ENCODE measurements around the gene CSKMT. TPM values are rescaled to one million over a fixed set of nuclear protein-coding genes. Genes with fewer than 3 reads are reported as not detected.

CSKMT gene
- total RNA-seq, 4 donors from 2014 or later: 0.83 to 13.5 (median 5.7) TPM

GRCh38 chr11:62712861-62713260 lies 47.7 kb downstream of the CSKMT start:
- no peak for DNase-seq
- H3K27ac ChIP-seq: no peak overlapping the region
- H3K4me1 ChIP-seq: peaks cover 14 to 16% of the 10 kb centered on the region in 2 donors
- no peaks in the 10 kb centered on the region for H3K9me3 ChIP-seq
- WGBS, 2 donors: 53 to 74% methylated on average over 3 of the region's 3 CpGs
- H3K27me3 ChIP-seq: no peaks in the 10 kb centered on the region
- intact Hi-C loops (cut with DNase I): no loop called here
- H3K4me3 ChIP-seq (replicated peaks in 1 of 3): no peak overlapping the region
- peaks cover 51 to 64% of the 10 kb centered on the region in 2 donors for H3K36me3 ChIP-seq
- TF ChIP-seq POLR2A (IDR thresholded peaks at IDR 0.05) (no peak), CTCF (IDR thresholded peaks at IDR 0.05) (no peak)

GRCh38 chr11:62713343-62713742 lies 48.2 kb downstream of the CSKMT start:
- Histone ChIP-seq H3K4me3 (replicated peaks in 1 of 3) (no peak overlapping the region), H3K27ac (no peak overlapping the region), H3K9me3 (no peaks in the 10 kb centered on the region), H3K4me1 (peaks cover 13 to 14% of the 10 kb centered on the region in 2 donors), H3K27me3 (no peaks in the 10 kb centered on the region), H3K36me3 (peaks cover 56 to 69% of the 10 kb centered on the region in 2 donors)
- 96 to 97% methylated on average over 2 of the region's 2 CpGs for WGBS, 2 donors
- intact Hi-C loops (cut with DNase I): no loop called here
- TF ChIP-seq CTCF (IDR thresholded peaks at IDR 0.05) (no peak), POLR2A (IDR thresholded peaks at IDR 0.05) (no peak)
- DNase-seq: no peak

- Histone ChIP-seq H3K4me1 (peaks cover 0 to under 1% of the 10 kb centered on the region in 2 donors), H3K9me3 (no peaks in the 10 kb centered on the region), H3K36me3 (peaks cover 77 to 90% of the 10 kb centered on the region in 2 donors), H3K4me3 (replicated peaks in 1 of 3) (no peak overlapping the region), H3K27me3 (no peaks in the 10 kb centered on the region), H3K27ac (no peak overlapping the region)
- intact Hi-C loops (cut with DNase I): no loop called here
- 92 to 94% methylated on average over 24 of the region's 24 CpGs for WGBS, 2 donors
- no peak for TF ChIP-seq CTCF (IDR thresholded peaks at IDR 0.05)
- no peak for TF ChIP-seq POLR2A (IDR thresholded peaks at IDR 0.05)
- DNase-seq: no peak
Measured at GRCh38 chr11:62715150-62716130, 50.3 kb downstream of the CSKMT start.

GRCh38 chr11:62716206-62716605 lies 51.1 kb downstream of the CSKMT start:
- peaks cover 83 to 90% of the 10 kb centered on the region in 2 donors for H3K36me3 ChIP-seq
- H3K9me3 ChIP-seq: no peaks in the 10 kb centered on the region
- WGBS, 2 donors: 94% methylated on average over 5 of the region's 5 CpGs
- H3K27me3 ChIP-seq: no peaks in the 10 kb centered on the region
- no peak overlapping the region for H3K27ac ChIP-seq
- intact Hi-C loops (cut with DNase I): no loop called here
- H3K4me1 ChIP-seq: no peaks in the 10 kb centered on the region
- H3K4me3 ChIP-seq (replicated peaks in 1 of 3): no peak overlapping the region
- DNase-seq: no peak
- TF ChIP-seq POLR2A (IDR thresholded peaks at IDR 0.05) (no peak), CTCF (IDR thresholded peaks at IDR 0.05) (no peak)

GRCh38 chr11:62716816-62717215 lies 51.7 kb downstream of the CSKMT start:
- H3K36me3 ChIP-seq: peaks cover 89 to 96% of the 10 kb centered on the region in 2 donors
- no peak for TF ChIP-seq CTCF (IDR thresholded peaks at IDR 0.05)
- no peak for TF ChIP-seq POLR2A (IDR thresholded peaks at IDR 0.05)
- no peaks in the 10 kb centered on the region for H3K4me1 ChIP-seq
- H3K4me3 ChIP-seq (replicated peaks in 1 of 3): no peak overlapping the region
- intact Hi-C loops (cut with DNase I): no loop called here
- H3K27ac ChIP-seq: no peak overlapping the region
- DNase-seq: no peak
- no peaks in the 10 kb centered on the region for H3K9me3 ChIP-seq
- 92 to 93% methylated on average over 11 of the region's 11 CpGs for WGBS, 2 donors
- H3K27me3 ChIP-seq: no peaks in the 10 kb centered on the region
